Mesothelial cell of epicardium (in vitro differentiated cells): ENCODE results near the gene GRID2. TPM values are rescaled to one million over a fixed set of nuclear protein-coding genes. Genes with fewer than 3 reads are reported as not detected.

ENCODE experiments used
- DNase-seq, 2 experiments: peaks; one replicate each; pipeline ENCODE4 v3.0.0; 2021; ENCODE audit warnings: low spot score in 2 of 2; ENCODE audit not compliant: unreplicated experiment in 2 of 2
- H3K27ac Mint-ChIP-seq: 2 replicates; pipeline ENCODE4 v1.8.0; 2021; ENCODE audit warnings: mixed read lengths
- H3K27me3 Mint-ChIP-seq: 2 replicates; pipeline ENCODE4 v1.8.0; 2021; ENCODE audit warnings: low read depth, mixed read lengths
- H3K36me3 Mint-ChIP-seq: 2 replicates; pipeline ENCODE4 v1.8.0; 2021; ENCODE audit warnings: mixed read lengths
- H3K4me1 Mint-ChIP-seq: 2 replicates; pipeline ENCODE4 v1.8.0; 2021; ENCODE audit warnings: mixed read lengths
- H3K4me3 Mint-ChIP-seq: 2 replicates; pipeline ENCODE4 v1.8.0; 2021; ENCODE audit warnings: mild to moderate bottlenecking, moderate library complexity, mixed read lengths
- H3K9me3 Mint-ChIP-seq: 2 replicates; pipeline ENCODE4 v1.8.0; 2021; ENCODE audit warnings: mixed read lengths
- CTCF ChIP-seq: fragments of 200-600 bp; sonication (generic); IDR thresholded peaks from one replicate; pipeline ENCODE4 v1.5.0; 2021; ENCODE audit warnings: antibody characterized with exemption; ENCODE audit not compliant: unreplicated experiment
- total RNA-seq: library from RNA; stranded (reverse); gene quantifications from 3 replicates; pipeline ENCODE4 v1.2.1, GENCODE V29; 2021

Gene GRID2
- total RNA-seq, 1 donor from 2014 or later: 3.1 TPM

- Mint-ChIP-seq H3K27ac (peak overlapping the region; percentile 27), H3K4me1 (peaks cover 41% of the 10 kb centered on the region), H3K27me3 (no peaks in the 10 kb centered on the region), H3K36me3 (no peaks in the 10 kb centered on the region), H3K4me3 (no peak overlapping the region), H3K9me3 (no peaks in the 10 kb centered on the region)
- no peak for DNase-seq
- no peak for TF ChIP-seq CTCF
These were observed 840.9 kb downstream of the GRID2 start for GRCh38 chr4:93144644-93145043.

- no peak for DNase-seq
- H3K4me1 Mint-ChIP-seq: peaks cover 30% of the 10 kb centered on the region
- no peak overlapping the region for H3K4me3 Mint-ChIP-seq
- no peak overlapping the region for H3K27ac Mint-ChIP-seq
- no peak for TF ChIP-seq CTCF
- H3K9me3 Mint-ChIP-seq: no peaks in the 10 kb centered on the region
- no peaks in the 10 kb centered on the region for H3K36me3 Mint-ChIP-seq
- H3K27me3 Mint-ChIP-seq: no peaks in the 10 kb centered on the region
These were observed 843.9 kb downstream of the GRID2 start for GRCh38 chr4:93147524-93148212.

- Mint-ChIP-seq H3K4me3 (no peak overlapping the region), H3K36me3 (no peaks in the 10 kb centered on the region), H3K4me1 (peaks cover 14% of the 10 kb centered on the region), H3K27ac (no peak overlapping the region), H3K27me3 (peaks cover 2% of the 10 kb centered on the region), H3K9me3 (no peaks in the 10 kb centered on the region)
- TF ChIP-seq CTCF: no peak
- no peak for DNase-seq
These were observed 848.7 kb downstream of the GRID2 start for GRCh38 chr4:93152491-93152890.

GRCh38 chr4:93157986-93158385 is 854.2 kb downstream of the GRID2 start:
- no peaks in the 10 kb centered on the region for H3K9me3 Mint-ChIP-seq
- H3K36me3 Mint-ChIP-seq: no peaks in the 10 kb centered on the region
- TF ChIP-seq CTCF: peak; percentile 18
- peaks cover 2% of the 10 kb centered on the region for H3K27me3 Mint-ChIP-seq
- no peak overlapping the region for H3K4me3 Mint-ChIP-seq
- H3K27ac Mint-ChIP-seq: no peak overlapping the region
- H3K4me1 Mint-ChIP-seq: peaks cover 8% of the 10 kb centered on the region
- no peak for DNase-seq

- Mint-ChIP-seq H3K4me1 (peaks cover 10% of the 10 kb centered on the region), H3K4me3 (no peak overlapping the region), H3K9me3 (no peaks in the 10 kb centered on the region), H3K27me3 (peaks cover 2% of the 10 kb centered on the region), H3K27ac (no peak overlapping the region), H3K36me3 (no peaks in the 10 kb centered on the region)
- DNase-seq: no peak
- TF ChIP-seq CTCF: no peak
These were observed 864.3 kb downstream of the GRID2 start for GRCh38 chr4:93168053-93168452.

GRCh38 chr4:93169966-93170365 is 866.2 kb downstream of the GRID2 start:
- H3K27me3 Mint-ChIP-seq: peaks cover 2% of the 10 kb centered on the region
- H3K36me3 Mint-ChIP-seq: no peaks in the 10 kb centered on the region
- no peak overlapping the region for H3K4me3 Mint-ChIP-seq
- DNase-seq: no peak
- peaks cover 5% of the 10 kb centered on the region for H3K4me1 Mint-ChIP-seq
- H3K9me3 Mint-ChIP-seq: no peaks in the 10 kb centered on the region
- no peak for TF ChIP-seq CTCF
- no peak overlapping the region for H3K27ac Mint-ChIP-seq
